PC-3 (cell line): Measurements from ENCODE around the gene PCDHGB4.

Experiments used
- CTCF ChIP-seq: fragments of 300-600 bp; sonication (generic); conservative IDR thresholded peaks from 2 replicates; pipeline ENCODE4 v1.5.1; 2017; ENCODE audit warnings: antibody characterized with exemption, low read depth, mild to moderate bottlenecking, low read length
- EZH2 ChIP-seq: fragments of 300-600 bp; sonication (generic); IDR thresholded peaks from one replicate; pipeline ENCODE4 v1.6.1; 2017; ENCODE audit warnings: antibody characterized with exemption, mild to moderate bottlenecking, low read length; ENCODE audit not compliant: unreplicated experiment

DNA sequence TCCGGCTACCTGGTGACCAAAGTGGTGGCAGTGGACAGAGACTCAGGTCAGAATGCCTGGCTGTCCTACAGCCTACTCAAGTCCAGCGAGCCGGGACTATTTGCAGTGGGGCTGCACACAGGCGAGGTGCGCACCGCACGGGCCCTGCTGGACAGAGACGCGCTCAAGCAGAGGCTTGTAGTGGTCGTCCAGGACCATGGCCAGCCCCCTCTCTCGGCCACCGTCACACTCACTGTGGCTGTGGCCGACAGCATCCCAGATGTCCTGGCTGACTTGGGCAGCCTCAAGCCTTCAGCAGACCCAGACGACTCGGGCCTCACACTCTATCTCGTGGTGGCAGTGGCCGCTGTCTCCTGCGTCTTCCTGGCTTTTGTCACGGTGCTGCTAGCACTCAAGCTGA is 30.5 kb upstream of the PCDHGB4 start:
- TF ChIP-seq CTCF (no peak), EZH2 (no peak)
